Measurements from ENCODE around the gene RNASE4. TPM values are rescaled to one million over a fixed set of nuclear protein-coding genes. Genes with fewer than 3 reads are reported as not detected.
"Not testable (repeated sequence)": the region's sequence is repeated elsewhere in the genome, so short reads cannot be mapped to it uniquely, and the experiment has no call there.

The RNASE4 gene
- total RNA-seq, 2 donors from 2014 or later, result 0.50 to 1.2 TPM

GRCh38 chr14:20698018-20698329 is 13.6 kb downstream of the RNASE4 start:
- ATAC-seq, result no peak
- H3K4me1 Mint-ChIP-seq (ENCODE audit: low read depth in 2 of 2), result peaks cover 5 to 6% of the 10 kb centered on the region in 2 donors
- H3K27me3 Mint-ChIP-seq, result peaks cover 0 to 6% of the 10 kb centered on the region in 2 donors

DNA sequence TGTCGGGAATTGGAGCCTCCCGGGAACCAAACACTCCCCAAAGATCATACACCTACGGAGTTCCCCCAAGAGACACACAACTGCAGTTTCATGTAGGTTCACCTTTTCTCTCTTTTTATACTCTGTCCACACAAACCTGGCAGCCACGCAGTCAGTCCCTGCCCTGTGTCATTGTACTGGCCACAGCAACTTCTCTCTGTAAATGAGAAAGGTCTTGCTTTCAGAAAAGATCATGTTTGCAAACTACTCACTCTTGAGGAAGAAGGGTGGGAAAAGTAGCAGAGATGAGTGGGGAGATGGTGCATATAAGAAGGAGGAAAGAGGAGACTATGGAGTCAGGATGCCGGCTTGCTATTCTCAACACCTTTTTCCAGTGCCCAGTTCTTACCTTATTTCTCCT is 14.6 kb downstream of the RNASE4 start:
- Mint-ChIP-seq H3K27me3 (peaks cover 0 to 6% of the 10 kb centered on the region in 2 donors), H3K9me3 (no peaks in the 10 kb centered on the region), H3K36me3 (no peaks in the 10 kb centered on the region), H3K4me1 (ENCODE audit: low read depth in 2 of 2) (peaks cover 5 to 6% of the 10 kb centered on the region in 2 donors), H3K4me3 (no peak overlapping the region), H3K27ac (no peak overlapping the region)
- no peak for DNase-seq (ENCODE audit: low spot score)
- no peak for ATAC-seq

More at GRCh38 chr14:20698018-20698329, 13.6 kb downstream of the RNASE4 start:
- DNase-seq (ENCODE audit: low spot score), result no peak
- H3K9me3 Mint-ChIP-seq, result no peaks in the 10 kb centered on the region
- H3K36me3 Mint-ChIP-seq, result no peaks in the 10 kb centered on the region
- no peak overlapping the region for H3K4me3 Mint-ChIP-seq
- H3K27ac Mint-ChIP-seq, result no peak overlapping the region

DNA sequence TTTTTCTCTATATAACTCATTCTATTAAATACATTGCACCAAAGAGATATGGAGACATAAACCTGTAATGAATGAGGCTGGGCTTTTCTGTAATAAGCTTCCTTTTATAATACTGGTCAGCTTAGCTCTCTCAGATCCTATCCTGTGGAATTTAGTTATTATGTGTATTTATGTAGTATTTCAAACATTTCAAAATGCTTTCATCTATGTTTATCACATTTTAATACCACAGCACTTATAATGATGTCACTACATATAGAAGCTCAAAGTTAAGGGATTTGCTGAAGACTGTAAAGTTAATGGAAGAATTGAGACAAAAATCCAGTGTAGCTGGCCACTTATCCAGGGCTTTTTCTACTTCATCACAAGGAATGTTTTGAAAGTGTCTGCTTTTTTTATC is 15.6 kb downstream of the RNASE4 start:
- Mint-ChIP-seq H3K27ac (no peak overlapping the region), H3K4me3 (no peak overlapping the region), H3K4me1 (ENCODE audit: low read depth in 2 of 2) (peaks cover 5 to 6% of the 10 kb centered on the region in 2 donors), H3K36me3 (no peaks in the 10 kb centered on the region), H3K9me3 (no peaks in the 10 kb centered on the region), H3K27me3 (peaks cover 0 to 6% of the 10 kb centered on the region in 2 donors)
- DNase-seq (ENCODE audit: low spot score) (no peak), ATAC-seq (no peak)

- not testable (repeated sequence) for ATAC-seq; H3K27ac Mint-ChIP-seq; H3K9me3 Mint-ChIP-seq; H3K4me3 Mint-ChIP-seq; DNase-seq (ENCODE audit: low spot score); H3K4me1 Mint-ChIP-seq (ENCODE audit: low read depth in 2 of 2); H3K27me3 Mint-ChIP-seq; H3K36me3 Mint-ChIP-seq
Observed at GRCh38 chr14:20700965-20701364, 16.6 kb downstream of the RNASE4 start.

DNA sequence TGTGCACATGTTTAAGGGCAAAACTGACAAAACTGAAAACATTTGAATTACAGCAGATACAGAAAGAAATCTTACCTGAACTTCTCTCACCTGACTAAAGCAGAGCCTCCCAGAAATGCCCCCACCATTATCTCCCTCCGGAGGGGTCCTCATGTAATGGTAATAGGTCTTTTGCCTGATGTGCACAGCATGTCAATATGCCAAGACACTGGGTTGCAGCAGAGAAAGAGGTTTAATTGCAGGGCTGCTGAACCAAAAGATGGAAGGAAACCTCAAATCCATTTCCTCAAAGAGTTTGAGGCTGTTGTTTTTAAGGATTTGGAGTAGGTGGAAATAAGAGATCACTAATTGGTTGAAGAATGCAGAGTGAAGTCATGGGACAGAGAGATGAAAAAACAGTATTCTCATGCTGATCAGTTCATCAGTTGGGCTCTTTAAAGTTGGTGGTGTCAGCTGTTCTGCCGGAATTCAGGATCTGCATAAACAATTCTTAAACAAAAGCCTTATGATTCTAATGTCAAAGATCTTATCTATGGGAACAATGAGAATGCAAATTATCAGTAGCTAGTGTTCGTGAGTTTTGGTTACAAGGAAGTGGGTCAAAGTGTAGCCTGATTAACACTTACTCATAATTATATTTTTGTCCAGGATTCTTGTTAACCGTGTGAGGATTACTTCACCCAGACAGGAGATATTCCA is 22.4 kb downstream of the RNASE4 start:
- no peak overlapping the region for H3K27ac Mint-ChIP-seq
- no peaks in the 10 kb centered on the region for H3K27me3 Mint-ChIP-seq
- no peaks in the 10 kb centered on the region for H3K9me3 Mint-ChIP-seq
- H3K4me1 Mint-ChIP-seq (ENCODE audit: low read depth in 2 of 2), result no peaks in the 10 kb centered on the region
- no peak overlapping the region for H3K4me3 Mint-ChIP-seq
- DNase-seq (ENCODE audit: low spot score) (no peak), ATAC-seq (no peak)
- no peaks in the 10 kb centered on the region for H3K36me3 Mint-ChIP-seq

DNA sequence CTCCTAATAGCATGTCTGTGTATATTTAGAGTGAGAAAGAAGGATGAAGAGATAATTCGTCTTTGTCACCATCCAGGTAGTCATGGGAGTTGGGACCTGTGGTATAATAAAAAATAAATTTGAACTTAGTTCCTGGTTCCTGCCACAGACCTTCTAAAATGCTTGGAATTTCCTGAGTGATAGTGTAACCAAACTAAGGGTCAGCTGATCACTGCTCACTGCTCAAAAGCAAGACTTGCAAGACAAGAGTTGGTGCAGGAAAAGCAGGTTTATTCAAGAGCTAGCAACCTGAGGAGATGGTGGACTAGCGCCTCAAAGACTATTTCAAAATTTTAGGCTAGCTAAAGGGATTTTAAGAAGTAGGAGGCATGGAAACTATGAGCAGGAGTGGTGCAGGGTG is 23.3 kb downstream of the RNASE4 start:
- H3K27me3 Mint-ChIP-seq, result no peaks in the 10 kb centered on the region
- H3K4me1 Mint-ChIP-seq (ENCODE audit: low read depth in 2 of 2), result no peaks in the 10 kb centered on the region
- H3K4me3 Mint-ChIP-seq, result no peak overlapping the region
- no peaks in the 10 kb centered on the region for H3K36me3 Mint-ChIP-seq
- no peaks in the 10 kb centered on the region for H3K9me3 Mint-ChIP-seq
- ATAC-seq (no peak), DNase-seq (ENCODE audit: low spot score) (no peak)
- no peak overlapping the region for H3K27ac Mint-ChIP-seq

- H3K27ac Mint-ChIP-seq, result no peak overlapping the region
- no peak overlapping the region for H3K4me3 Mint-ChIP-seq
- H3K9me3 Mint-ChIP-seq, result no peaks in the 10 kb centered on the region
Observed at GRCh38 chr14:20711261-20711660, 26.9 kb downstream of the RNASE4 start.

GRCh38 chr14:20711685-20712084 is 27.3 kb downstream of the RNASE4 start:
- DNase-seq (ENCODE audit: low spot score) (no peak), ATAC-seq (no peak)
- H3K27ac Mint-ChIP-seq, result no peak overlapping the region
- H3K4me3 Mint-ChIP-seq, result no peak overlapping the region
- H3K4me1 Mint-ChIP-seq (ENCODE audit: low read depth in 2 of 2), result no peaks in the 10 kb centered on the region
- no peaks in the 10 kb centered on the region for H3K36me3 Mint-ChIP-seq
- no peaks in the 10 kb centered on the region for H3K9me3 Mint-ChIP-seq
- peaks cover 10 to 11% of the 10 kb centered on the region in 2 donors for H3K27me3 Mint-ChIP-seq

More at GRCh38 chr14:20711261-20711660, 26.9 kb downstream of the RNASE4 start:
- Mint-ChIP-seq H3K36me3 (no peaks in the 10 kb centered on the region), H3K4me1 (ENCODE audit: low read depth in 2 of 2) (no peaks in the 10 kb centered on the region), H3K27me3 (peaks cover 8 to 9% of the 10 kb centered on the region in 2 donors)
- ATAC-seq (no peak), DNase-seq (ENCODE audit: low spot score) (no peak)

DNA sequence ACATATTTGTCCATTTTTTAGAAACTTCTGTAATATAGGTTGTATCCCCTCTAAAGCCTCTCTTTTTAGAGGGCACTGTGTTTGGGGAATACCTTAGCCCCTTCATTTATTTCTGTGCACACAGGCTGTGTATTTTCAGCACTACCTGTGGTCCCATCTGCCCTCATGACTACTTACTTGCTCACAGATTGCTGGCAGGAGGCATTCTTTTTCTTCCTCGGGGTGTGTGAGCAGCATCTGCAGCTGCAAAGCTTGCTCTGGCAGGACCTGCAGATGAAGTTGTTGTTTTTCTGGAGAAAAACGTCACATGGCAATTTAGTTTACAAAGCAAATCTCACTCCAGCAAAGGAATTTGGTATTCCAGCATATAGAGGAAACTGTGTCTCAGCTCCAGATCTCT is 28.5 kb downstream of the RNASE4 start:
- no peak for DNase-seq (ENCODE audit: low spot score)
- Mint-ChIP-seq H3K27ac (no peak overlapping the region), H3K36me3 (no peaks in the 10 kb centered on the region), H3K27me3 (peaks cover 17 to 23% of the 10 kb centered on the region in 2 donors), H3K4me3 (no peak overlapping the region), H3K9me3 (no peaks in the 10 kb centered on the region), H3K4me1 (ENCODE audit: low read depth in 2 of 2) (no peaks in the 10 kb centered on the region)
- no peak for ATAC-seq

DNA sequence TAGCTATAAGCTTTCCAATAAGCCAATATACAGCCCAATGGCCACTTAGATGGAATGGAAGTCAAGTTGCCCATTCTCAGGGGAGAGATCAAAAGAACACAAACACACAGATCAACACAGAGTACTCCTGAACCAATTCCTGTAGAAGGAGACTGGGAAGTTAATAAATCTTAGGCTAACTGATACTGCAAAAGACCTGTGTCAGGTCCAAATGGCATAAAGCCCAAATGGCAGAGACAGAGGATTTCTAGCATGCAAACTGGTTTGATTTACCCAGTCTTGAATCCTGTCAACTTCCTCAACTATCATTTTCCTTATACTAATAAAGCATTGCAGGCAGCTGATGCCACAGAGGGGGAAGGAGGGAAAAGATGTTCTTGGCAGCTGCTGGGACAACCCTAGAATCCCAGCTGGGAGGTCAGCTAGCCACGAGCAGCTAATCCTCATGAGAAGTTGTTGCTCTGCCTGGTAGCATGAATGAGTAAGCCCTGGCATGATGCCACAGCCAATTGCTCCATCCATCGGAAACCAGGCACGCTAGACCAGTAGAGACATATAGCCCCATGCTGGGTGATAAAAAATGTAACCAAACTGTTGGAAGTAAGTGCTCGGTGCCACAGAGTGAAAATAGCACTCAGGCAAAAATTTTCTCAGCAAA is 30.4 kb downstream of the RNASE4 start:
- DNase-seq (ENCODE audit: low spot score) (no peak), ATAC-seq (no peak)
- H3K4me1 Mint-ChIP-seq (ENCODE audit: low read depth in 2 of 2), result no peaks in the 10 kb centered on the region
- H3K36me3 Mint-ChIP-seq, result no peaks in the 10 kb centered on the region
- H3K9me3 Mint-ChIP-seq, result no peaks in the 10 kb centered on the region
- no peak overlapping the region for H3K27ac Mint-ChIP-seq
- peaks cover 17 to 25% of the 10 kb centered on the region in 2 donors for H3K27me3 Mint-ChIP-seq
- no peak overlapping the region for H3K4me3 Mint-ChIP-seq

- no peak for ATAC-seq
- H3K36me3 Mint-ChIP-seq, result no peaks in the 10 kb centered on the region
- no peaks in the 10 kb centered on the region for H3K4me1 Mint-ChIP-seq (ENCODE audit: low read depth in 2 of 2)
- peaks cover 35 to 57% of the 10 kb centered on the region in 2 donors for H3K27me3 Mint-ChIP-seq
- no peak overlapping the region for H3K4me3 Mint-ChIP-seq
- H3K27ac Mint-ChIP-seq, result no peak overlapping the region
- no peak for DNase-seq (ENCODE audit: low spot score)
- no peaks in the 10 kb centered on the region for H3K9me3 Mint-ChIP-seq
Observed at GRCh38 chr14:20719777-20720176, 35.4 kb downstream of the RNASE4 start.

GRCh38 chr14:20720741-20721140 is 36.4 kb downstream of the RNASE4 start:
- H3K27ac Mint-ChIP-seq, result no peak overlapping the region
- no peaks in the 10 kb centered on the region for H3K9me3 Mint-ChIP-seq
- ATAC-seq, result no peak
- no peaks in the 10 kb centered on the region for H3K4me1 Mint-ChIP-seq (ENCODE audit: low read depth in 2 of 2)
- H3K27me3 Mint-ChIP-seq, result peaks cover 37 to 51% of the 10 kb centered on the region in 2 donors
- no peak overlapping the region for H3K4me3 Mint-ChIP-seq
- H3K36me3 Mint-ChIP-seq, result no peaks in the 10 kb centered on the region
- DNase-seq (ENCODE audit: low spot score), result no peak

DNA sequence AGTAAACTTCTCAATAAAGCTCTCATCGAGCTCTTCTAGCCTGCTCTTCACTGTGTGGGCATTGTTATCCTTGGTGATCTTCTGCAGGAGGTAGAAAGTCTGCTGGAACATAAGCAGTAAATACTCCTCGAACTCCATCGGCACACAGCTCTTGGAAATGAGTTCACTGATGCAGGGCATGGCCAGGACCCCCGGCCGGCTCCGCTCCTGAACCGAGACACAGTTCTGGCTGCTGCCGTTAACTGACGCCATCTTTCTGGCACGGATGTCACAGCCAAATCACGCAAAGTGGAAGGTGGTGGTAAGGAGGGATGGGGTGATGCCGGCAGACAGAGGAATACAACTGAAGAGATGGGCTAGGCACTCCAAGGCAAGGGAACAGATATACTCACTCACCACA is 37.7 kb downstream of the RNASE4 start:
- no peak overlapping the region for H3K27ac Mint-ChIP-seq
- DNase-seq (ENCODE audit: low spot score) (no peak), ATAC-seq (no peak)
- no peaks in the 10 kb centered on the region for H3K9me3 Mint-ChIP-seq
- no peaks in the 10 kb centered on the region for H3K4me1 Mint-ChIP-seq (ENCODE audit: low read depth in 2 of 2)
- H3K4me3 Mint-ChIP-seq, result no peak overlapping the region
- no peaks in the 10 kb centered on the region for H3K36me3 Mint-ChIP-seq
- H3K27me3 Mint-ChIP-seq, result peaks cover 41 to 55% of the 10 kb centered on the region in 2 donors

DNA sequence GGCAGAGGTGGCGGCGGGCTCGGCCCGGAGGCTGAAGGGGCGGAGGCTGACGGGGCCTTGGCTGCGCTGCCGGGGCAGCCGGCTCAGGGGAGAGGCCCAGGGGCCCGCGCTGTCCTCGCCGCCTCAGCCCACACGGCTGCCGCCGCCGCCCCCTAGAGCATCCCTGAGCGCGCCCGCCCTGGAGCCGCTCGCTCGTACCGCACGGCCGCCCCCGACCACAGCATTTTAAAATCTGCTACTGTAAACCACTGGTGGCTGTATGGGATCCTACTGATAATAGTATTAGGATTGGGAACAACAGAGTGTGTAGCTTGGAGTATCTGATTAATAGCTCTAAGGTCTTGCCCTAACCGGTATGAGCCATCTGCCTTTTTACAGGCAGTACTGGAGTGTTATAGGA is 39.1 kb downstream of the RNASE4 start:
- H3K4me3 Mint-ChIP-seq, result no peak overlapping the region
- no peaks in the 10 kb centered on the region for H3K36me3 Mint-ChIP-seq
- ATAC-seq, result peak; percentile 53 to 54
- H3K27ac Mint-ChIP-seq, result no peak overlapping the region
- DNase-seq (ENCODE audit: low spot score), result no peak
- H3K4me1 Mint-ChIP-seq (ENCODE audit: low read depth in 2 of 2), result no peaks in the 10 kb centered on the region
- peaks cover 42 to 55% of the 10 kb centered on the region in 2 donors for H3K27me3 Mint-ChIP-seq
- H3K9me3 Mint-ChIP-seq, result no peaks in the 10 kb centered on the region
